Activated naive CD4-positive, alpha-beta T cell treated with anti-CD3 and anti-CD28 coated beads, Interleukin-2, amount 10 ng/mL, durations not matched to agents 7 days and 5 days (primary cell): ENCODE results near the gene ZNF462.
A peak's percentile ranks its signal among the peaks of the same experiment; 100 is the strongest.
"Not testable (repeated sequence)": the region's sequence is repeated elsewhere in the genome, so short reads cannot be mapped to it uniquely, and the experiment has no call there.

Experiments used
- CTCF ChIA-PET: fragments of 350-600 bp; sonication (Branson Sonifier 250); formaldehyde crosslinking; loops from one replicate; lab custom pipeline; 2021; ENCODE audit warnings: antibody characterized with exemption; lab: Charles Lee
- DNase-seq: peaks from one replicate; pipeline ENCODE4 v3.0.0-alpha.2; 2020
- H3K27ac Mint-ChIP-seq: one replicate; pipeline ENCODE4 v1.8.0; 2021; ENCODE audit warnings: mild to moderate bottlenecking, moderate library complexity, mixed read lengths
- H3K27me3 Mint-ChIP-seq: one replicate; pipeline ENCODE4 v1.8.0; 2021; ENCODE audit warnings: mild to moderate bottlenecking, mixed read lengths
- H3K36me3 Mint-ChIP-seq: one replicate; pipeline ENCODE4 v1.8.0; 2021; ENCODE audit warnings: mixed read lengths
- H3K4me1 Mint-ChIP-seq: one replicate; pipeline ENCODE4 v1.8.0; 2021; ENCODE audit warnings: mixed read lengths
- H3K4me3 Mint-ChIP-seq: one replicate; pipeline ENCODE4 v1.8.0; 2021; ENCODE audit warnings: mild to moderate bottlenecking, moderate library complexity, mixed read lengths
- H3K9me3 Mint-ChIP-seq: one replicate; pipeline ENCODE4 v1.8.0; 2021; ENCODE audit warnings: mixed read lengths

The ZNF462 gene

DNA sequence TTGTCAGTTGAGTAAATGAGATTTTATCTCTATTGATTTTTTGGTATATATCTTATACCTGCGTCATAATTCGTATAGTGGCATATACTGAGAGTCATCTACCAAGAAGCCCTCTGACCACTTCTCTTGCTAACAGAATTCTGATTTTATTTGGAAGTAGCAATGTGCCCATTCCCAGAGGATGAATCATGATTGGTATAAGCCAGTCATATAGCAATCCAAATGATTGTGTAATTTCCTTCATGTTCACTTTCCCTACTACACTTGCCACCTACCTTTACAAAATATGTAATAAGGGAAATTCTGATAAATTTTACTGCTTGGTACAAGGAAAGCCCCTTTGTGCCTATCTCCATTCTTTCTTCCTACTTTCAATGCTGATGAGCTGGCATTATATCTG, 16.1 kb upstream of the ZNF462 start:
- H3K9me3 Mint-ChIP-seq, result no peaks in the 10 kb centered on the region
- CTCF ChIA-PET, result no interaction called here
- no peaks in the 10 kb centered on the region for H3K36me3 Mint-ChIP-seq
- no peak for DNase-seq
- H3K4me3 Mint-ChIP-seq, result no peak overlapping the region
- no peak overlapping the region for H3K27ac Mint-ChIP-seq
- no peaks in the 10 kb centered on the region for H3K27me3 Mint-ChIP-seq
- no peaks in the 10 kb centered on the region for H3K4me1 Mint-ChIP-seq

GRCh38 chr9:106851640-106852039, 11.3 kb upstream of the ZNF462 start:
- CTCF ChIA-PET, H3K27ac Mint-ChIP-seq, H3K4me1 Mint-ChIP-seq, DNase-seq, H3K4me3 Mint-ChIP-seq, H3K9me3 Mint-ChIP-seq, H3K27me3 Mint-ChIP-seq, H3K36me3 Mint-ChIP-seq: not testable (repeated sequence)

- H3K4me3 Mint-ChIP-seq, result no peak overlapping the region
- H3K9me3 Mint-ChIP-seq, result no peaks in the 10 kb centered on the region
- H3K27ac Mint-ChIP-seq, result no peak overlapping the region
- CTCF ChIA-PET, result no interaction called here
- peaks cover 19% of the 10 kb centered on the region for H3K4me1 Mint-ChIP-seq
- peaks cover 6% of the 10 kb centered on the region for H3K36me3 Mint-ChIP-seq
- peaks cover 51% of the 10 kb centered on the region for H3K27me3 Mint-ChIP-seq
- DNase-seq, result no peak
Observed at GRCh38 chr9:106857811-106858470, 5.0 kb upstream of the ZNF462 start.

DNA sequence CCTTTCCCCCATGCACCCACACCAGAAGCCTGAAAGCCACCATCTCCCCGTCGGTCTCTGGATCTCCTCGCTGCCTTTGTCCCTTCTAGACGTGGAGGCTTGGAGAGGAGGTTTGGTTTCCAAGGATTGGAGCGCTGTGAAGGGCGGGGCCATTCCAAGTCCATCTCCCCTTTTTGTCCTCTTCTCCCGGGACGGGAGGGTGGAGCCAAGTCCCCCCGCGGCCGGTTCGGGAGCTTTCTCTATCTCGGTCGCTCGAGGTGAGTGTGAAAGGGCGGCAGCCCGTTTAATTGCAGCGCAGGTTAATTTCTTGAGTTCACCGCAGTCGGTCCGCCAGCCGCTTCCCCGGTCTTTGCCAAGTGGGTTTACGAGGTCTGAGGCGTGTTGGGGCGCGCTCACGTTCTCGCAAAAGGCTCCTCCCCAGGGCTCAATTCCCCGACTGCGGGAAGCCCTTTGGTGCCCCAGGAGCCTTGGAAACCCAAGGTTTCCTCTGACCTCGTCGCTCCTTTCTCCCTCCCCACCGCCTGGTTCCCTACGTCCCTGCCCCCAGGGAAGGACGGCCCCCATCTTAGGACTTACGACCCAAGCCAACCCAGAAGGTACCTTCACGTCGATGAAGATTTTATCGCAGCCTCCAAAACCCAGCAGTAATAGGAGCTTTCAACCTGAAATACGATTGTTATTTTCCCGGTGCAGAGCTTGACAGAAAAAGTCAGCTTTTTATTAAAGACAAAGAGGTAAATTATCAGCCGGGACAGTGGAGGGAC, 2.8 kb upstream of the ZNF462 start:
- Mint-ChIP-seq H3K27ac (peak overlapping the region; percentile 8), H3K36me3 (peaks cover 8% of the 10 kb centered on the region), H3K9me3 (no peaks in the 10 kb centered on the region), H3K27me3 (peaks cover 70% of the 10 kb centered on the region), H3K4me3 (no peak overlapping the region), H3K4me1 (peaks cover 30% of the 10 kb centered on the region)
- CTCF ChIA-PET, result no interaction called here
- DNase-seq, result no peak

DNA sequence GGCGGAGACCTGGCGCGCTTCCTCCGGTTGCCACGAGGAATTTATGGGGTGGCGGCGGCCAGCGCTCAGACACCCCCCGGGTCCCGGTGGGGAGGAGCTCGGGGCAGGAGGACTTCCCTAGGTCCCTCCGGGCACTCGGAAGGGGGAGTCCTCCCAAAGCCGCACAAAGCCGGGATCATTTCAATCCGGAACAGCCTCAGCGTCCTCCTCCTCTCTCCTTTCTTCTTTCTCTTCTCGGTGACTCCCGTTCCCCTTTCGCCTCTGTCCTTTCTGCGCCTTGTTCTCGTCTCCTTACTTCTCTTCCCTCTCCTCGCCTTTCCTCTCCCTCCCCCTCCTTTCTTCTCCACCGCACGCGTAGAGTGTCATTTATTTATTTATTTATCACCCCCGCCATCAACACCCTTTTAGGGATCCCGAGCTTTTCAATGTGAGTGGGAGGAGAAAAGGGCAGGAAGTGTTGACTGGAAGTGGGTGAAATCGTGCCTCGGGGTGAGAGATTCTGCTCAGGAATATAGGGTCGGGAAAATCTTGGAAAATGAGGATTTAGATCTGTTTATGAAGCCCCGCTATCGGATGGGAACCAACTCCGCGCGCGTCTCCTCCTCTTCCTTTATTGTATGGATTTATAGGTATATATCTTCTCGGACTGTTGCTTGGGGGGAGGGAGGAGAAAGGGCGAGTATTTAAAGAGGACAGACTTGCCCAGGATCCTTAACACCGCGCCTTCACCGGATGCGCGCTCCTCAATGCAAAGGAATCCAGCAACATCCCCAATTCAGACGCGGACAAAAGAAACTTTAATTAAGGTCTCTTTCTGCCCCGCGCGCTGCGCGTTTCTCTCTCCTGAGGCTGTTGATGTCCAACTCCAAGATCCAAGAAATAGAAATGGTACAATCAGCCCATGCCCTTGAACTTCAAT, 2.0 kb upstream of the ZNF462 start:
- DNase-seq, result no peak
- CTCF ChIA-PET, result no interaction called here
- peaks cover 30% of the 10 kb centered on the region for H3K4me1 Mint-ChIP-seq
- no peaks in the 10 kb centered on the region for H3K9me3 Mint-ChIP-seq
- peaks cover 75% of the 10 kb centered on the region for H3K27me3 Mint-ChIP-seq
- peaks cover 8% of the 10 kb centered on the region for H3K36me3 Mint-ChIP-seq
- peak overlapping the region; percentile 39 for H3K27ac Mint-ChIP-seq
- H3K4me3 Mint-ChIP-seq, result no peak overlapping the region

GRCh38 chr9:106861640-106862109, 1.3 kb upstream of the ZNF462 start:
- peaks cover 8% of the 10 kb centered on the region for H3K36me3 Mint-ChIP-seq
- H3K4me3 Mint-ChIP-seq, result no peak overlapping the region
- peaks cover 30% of the 10 kb centered on the region for H3K4me1 Mint-ChIP-seq
- H3K9me3 Mint-ChIP-seq, result no peaks in the 10 kb centered on the region
- H3K27me3 Mint-ChIP-seq, result peaks cover 75% of the 10 kb centered on the region
- no peak overlapping the region for H3K27ac Mint-ChIP-seq
- CTCF ChIA-PET, result no interaction called here
- DNase-seq, result no peak

GRCh38 chr9:106862110-106862820, 701 bp upstream of the ZNF462 start:
- H3K9me3 Mint-ChIP-seq, result no peaks in the 10 kb centered on the region
- no peak overlapping the region for H3K27ac Mint-ChIP-seq
- peak overlapping the region; percentile 75 for H3K4me3 Mint-ChIP-seq
- DNase-seq, result no peak
- peaks cover 8% of the 10 kb centered on the region for H3K36me3 Mint-ChIP-seq
- CTCF ChIA-PET, result no interaction called here
- H3K4me1 Mint-ChIP-seq, result peaks cover 30% of the 10 kb centered on the region
- H3K27me3 Mint-ChIP-seq, result peaks cover 73% of the 10 kb centered on the region

DNA sequence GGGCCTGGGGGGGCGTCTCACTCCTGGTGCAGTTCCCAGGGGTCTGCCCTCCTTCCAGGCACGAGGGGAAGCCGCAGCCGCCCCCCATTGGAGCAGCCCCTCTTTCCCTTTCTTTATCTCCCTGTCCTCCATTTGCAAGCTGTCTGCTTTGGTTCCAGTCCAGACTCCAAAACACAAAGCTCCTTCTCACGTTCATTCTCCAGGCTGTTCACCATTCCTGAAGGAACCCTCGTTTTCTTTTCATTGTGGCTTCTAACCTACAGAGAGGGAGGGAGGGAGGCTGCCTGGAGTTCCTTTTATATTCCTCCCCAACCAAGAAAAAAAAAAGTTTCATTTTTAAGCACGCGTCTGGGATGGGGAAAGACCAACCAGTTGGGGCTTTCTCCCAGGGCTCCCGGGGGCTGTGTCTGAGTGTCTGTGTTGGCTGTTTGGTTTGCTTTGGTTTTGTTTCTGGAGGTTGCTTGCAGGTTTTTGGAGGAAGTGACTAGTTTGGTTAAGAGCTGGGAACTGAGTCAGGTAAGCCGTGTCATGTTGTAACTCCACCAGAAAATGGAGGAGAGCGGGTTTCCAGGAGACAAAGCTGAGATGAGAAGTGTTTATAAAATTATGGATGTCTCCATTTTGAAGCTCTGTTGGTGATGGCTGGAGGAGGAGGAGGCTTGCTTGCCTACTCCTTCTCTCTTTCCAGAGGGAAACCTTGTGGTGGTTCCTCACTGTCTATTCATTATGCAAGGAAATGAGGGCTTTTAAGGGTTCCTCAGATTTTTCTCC, 1.6 kb downstream of the ZNF462 start:
- Mint-ChIP-seq H3K27ac (no peak overlapping the region), H3K4me3 (peak overlapping the region; percentile 26), H3K36me3 (peaks cover 8% of the 10 kb centered on the region), H3K4me1 (peaks cover 30% of the 10 kb centered on the region), H3K9me3 (no peaks in the 10 kb centered on the region), H3K27me3 (peaks cover 61% of the 10 kb centered on the region)
- no peak for DNase-seq
- CTCF ChIA-PET, result no interaction called here

- Mint-ChIP-seq H3K9me3 (no peaks in the 10 kb centered on the region), H3K4me1 (peaks cover 22% of the 10 kb centered on the region), H3K27ac (no peak overlapping the region), H3K27me3 (peaks cover 44% of the 10 kb centered on the region), H3K4me3 (no peak overlapping the region), H3K36me3 (peaks cover 8% of the 10 kb centered on the region)
- DNase-seq, result no peak
- CTCF ChIA-PET, result no interaction called here
Observed at GRCh38 chr9:106866243-106866642, 3.3 kb downstream of the ZNF462 start.

GRCh38 chr9:106867286-106867685, 4.3 kb downstream of the ZNF462 start:
- Mint-ChIP-seq H3K36me3 (peaks cover 5% of the 10 kb centered on the region), H3K9me3 (no peaks in the 10 kb centered on the region), H3K27ac (no peak overlapping the region), H3K4me3 (no peak overlapping the region), H3K4me1 (peaks cover 15% of the 10 kb centered on the region), H3K27me3 (peaks cover 34% of the 10 kb centered on the region)
- CTCF ChIA-PET, result no interaction called here
- no peak for DNase-seq

DNA sequence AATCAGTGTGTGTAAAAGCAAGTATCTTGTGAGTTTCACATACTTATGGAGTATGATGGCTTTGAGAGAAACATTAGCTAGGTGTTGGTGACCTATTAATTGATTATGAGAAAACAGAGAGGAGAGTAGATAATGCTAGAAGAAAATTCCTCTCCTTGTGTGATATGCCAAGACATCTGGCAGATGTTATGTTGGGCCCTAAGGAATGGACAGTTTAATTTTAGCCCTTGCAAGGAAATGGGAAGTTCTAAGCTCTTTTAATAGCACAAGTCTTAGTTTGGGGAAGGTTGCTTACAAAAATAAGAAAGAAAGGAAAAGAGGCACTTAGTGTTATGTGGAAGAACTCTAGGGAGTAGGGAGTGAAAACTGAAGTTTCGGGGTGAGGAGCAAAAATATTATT, 5.1 kb downstream of the ZNF462 start:
- peaks cover 9% of the 10 kb centered on the region for H3K4me1 Mint-ChIP-seq

DNA sequence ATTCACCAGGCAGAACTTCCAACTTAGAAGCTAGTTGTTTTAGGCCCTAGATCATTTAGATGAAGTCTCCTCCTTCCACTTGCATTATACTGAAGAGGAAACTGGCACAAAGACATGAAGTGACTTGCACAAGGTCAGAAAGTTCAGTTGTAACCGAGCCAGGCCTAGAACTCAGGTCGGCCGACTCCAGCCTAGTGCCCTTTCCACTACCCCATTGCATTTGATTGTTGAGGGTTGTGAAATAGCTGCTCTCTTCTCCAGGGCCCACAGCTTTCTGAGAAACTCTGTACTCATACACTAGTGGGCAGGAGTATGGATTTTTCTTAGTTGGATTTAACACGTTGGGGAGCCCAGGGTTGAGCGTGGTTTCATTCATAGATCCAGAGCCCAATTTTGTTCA, 5.6 kb downstream of the ZNF462 start:
- CTCF ChIA-PET, result no interaction called here
- Mint-ChIP-seq H3K36me3 (peaks cover under 1% of the 10 kb centered on the region), H3K27me3 (peaks cover 21% of the 10 kb centered on the region), H3K9me3 (no peaks in the 10 kb centered on the region), H3K4me1 (peaks cover 5% of the 10 kb centered on the region), H3K27ac (no peak overlapping the region), H3K4me3 (no peak overlapping the region)
- no peak for DNase-seq

More for the DNA sequence above, 5.1 kb downstream of the ZNF462 start:
- peaks cover 26% of the 10 kb centered on the region for H3K27me3 Mint-ChIP-seq
- peaks cover 2% of the 10 kb centered on the region for H3K36me3 Mint-ChIP-seq
- DNase-seq, result no peak
- H3K9me3 Mint-ChIP-seq, result no peaks in the 10 kb centered on the region
- CTCF ChIA-PET, result no interaction called here
- H3K4me3 Mint-ChIP-seq, result no peak overlapping the region
- H3K27ac Mint-ChIP-seq, result no peak overlapping the region

DNA sequence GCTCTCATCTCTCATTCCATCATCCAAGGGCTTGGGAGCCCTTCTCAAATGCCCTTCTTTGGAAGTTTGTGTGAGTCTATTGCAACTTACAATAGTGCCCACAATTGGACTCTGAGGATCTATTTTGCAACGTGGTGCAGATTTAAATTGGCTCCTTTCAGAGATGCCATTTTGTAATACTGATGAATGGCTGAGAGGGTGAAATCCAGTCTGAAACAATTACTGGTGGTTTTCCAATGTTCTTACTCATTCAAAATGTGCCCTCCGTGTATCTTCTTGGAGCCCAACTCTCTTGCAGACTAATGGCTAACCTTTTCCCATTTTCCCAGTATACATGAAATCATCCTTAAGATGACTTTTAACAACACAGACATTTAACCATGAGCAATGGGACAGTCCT, 6.1 kb downstream of the ZNF462 start:
- H3K4me3 Mint-ChIP-seq, result no peak overlapping the region
- H3K27me3 Mint-ChIP-seq, result peaks cover 16% of the 10 kb centered on the region
- no peaks in the 10 kb centered on the region for H3K9me3 Mint-ChIP-seq
- no peaks in the 10 kb centered on the region for H3K36me3 Mint-ChIP-seq
- DNase-seq, result no peak
- CTCF ChIA-PET, result no interaction called here
- H3K4me1 Mint-ChIP-seq, result peaks cover 3% of the 10 kb centered on the region
- no peak overlapping the region for H3K27ac Mint-ChIP-seq
